ENCODE measurements around the gene ASAP3. TPM values are rescaled to one million over a fixed set of nuclear protein-coding genes. Genes with fewer than 3 reads are reported as not detected.

ASAP3 gene
- total and polyA plus RNA-seq, 2 experiments from 2014 or later, result 13.9 to 27.3 TPM

DNA sequence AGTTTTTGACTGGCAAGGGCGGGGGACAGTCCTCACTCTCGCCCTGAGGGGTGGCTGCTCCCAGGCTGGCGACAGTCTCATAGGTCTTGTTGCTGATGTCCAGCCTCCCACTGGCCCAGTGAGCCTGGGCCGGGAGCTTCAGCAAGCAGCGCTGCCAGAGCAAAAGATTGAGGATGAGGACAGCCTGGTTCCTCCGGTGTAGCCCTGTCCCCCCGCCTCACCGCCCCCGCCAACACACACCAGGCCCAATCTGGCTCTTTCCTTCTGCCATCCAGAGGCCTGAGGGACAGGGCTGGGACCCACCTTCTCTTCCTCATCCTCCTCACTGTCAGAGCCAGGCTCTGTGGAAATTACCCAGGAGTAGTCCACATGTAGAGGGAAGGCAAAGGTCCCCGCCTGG lies 50.9 kb downstream of the ASAP3 start:
- 90 to 91% methylated on average over 6 to 8 of the region's 10 CpGs for WGBS, 2 experiments (ENCODE audit: low coverage in 1 of 2, low lambda C conversion rate in 2 of 2, missing lambda C conversion rate in 2 of 2)

DNA sequence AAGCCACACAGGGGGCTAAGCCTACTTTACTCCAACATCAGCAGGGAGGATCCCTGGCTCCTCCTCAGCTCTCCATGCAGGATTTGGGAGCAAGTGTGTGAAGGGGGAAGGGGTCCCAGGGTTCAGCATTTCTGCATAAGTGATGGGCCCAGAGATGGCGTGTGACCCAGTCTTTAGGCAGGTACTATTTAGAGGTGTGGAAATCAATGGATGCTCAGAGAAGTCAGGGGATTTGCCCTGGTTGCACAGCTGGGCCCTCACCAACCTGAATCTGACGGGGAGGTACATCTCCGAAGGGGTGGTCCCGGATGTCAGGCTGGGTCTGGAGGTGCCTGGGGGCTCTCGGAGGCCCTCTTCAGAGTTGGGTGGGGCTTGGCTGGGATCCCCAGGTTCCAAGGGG lies 52.5 kb downstream of the ASAP3 start:
- H3K27me3 ChIP-seq (replicated peaks; ENCODE audit: insufficient read depth), result no peaks in the 10 kb centered on the region
- H4K20me1 ChIP-seq (ENCODE audit: insufficient read depth), result no peaks in the 10 kb centered on the region
- no peak overlapping the region for H3K27ac ChIP-seq
- no peaks in the 10 kb centered on the region for H3K9me3 ChIP-seq (ENCODE audit: low read depth)
- peaks cover 11% of the 10 kb centered on the region; the same call in 1 of the 2 replicates for H3K36me3 ChIP-seq (ENCODE audit: low read depth)
- no peaks in the 10 kb centered on the region for H3K79me2 ChIP-seq (ENCODE audit: insufficient read depth)
- DNase-seq, result no peak
- in situ Hi-C loops (cut with MboI), result no loop called here
- H3K9me2 ChIP-seq (ENCODE audit: insufficient read depth), result no peaks in the 10 kb centered on the region
- H3F3A ChIP-seq (ENCODE audit: insufficient read depth), result no peaks in the 10 kb centered on the region
- H3K9ac ChIP-seq, result no peak overlapping the region
- H3K4me1 ChIP-seq (ENCODE audit: insufficient read depth), result no peaks in the 10 kb centered on the region
- no peak overlapping the region for H2AFZ ChIP-seq
- no peak for TF ChIP-seq EZH2phosphoT487 (IDR thresholded peaks at IDR 0.05; ENCODE audit: insufficient read depth, low read depth)
- no peak for TF ChIP-seq EZH2 (IDR thresholded peaks at IDR 0.05; ENCODE audit: insufficient read depth, poor library complexity, severe bottlenecking)
- no peak overlapping the region for H3K4me3 ChIP-seq
- no peak overlapping the region for H3K4me2 ChIP-seq (ENCODE audit: unreplicated experiment)
- WGBS, 2 experiments (ENCODE audit: low coverage in 1 of 2, low lambda C conversion rate in 2 of 2, missing lambda C conversion rate in 2 of 2), result 78 to 80% methylated on average over 5 of the region's 5 CpGs

More for the DNA sequence above, 50.9 kb downstream of the ASAP3 start:
- no peak overlapping the region for H3K4me2 ChIP-seq (ENCODE audit: unreplicated experiment)
- H3K27ac ChIP-seq, result no peak overlapping the region
- DNase-seq, result no peak
- H3K9ac ChIP-seq, result no peak overlapping the region
- no peak overlapping the region for H3K4me3 ChIP-seq
- peaks cover 11% of the 10 kb centered on the region; the same call in 1 of the 2 replicates for H3K36me3 ChIP-seq (ENCODE audit: low read depth)
- H3F3A ChIP-seq (ENCODE audit: insufficient read depth), result no peaks in the 10 kb centered on the region
- H3K79me2 ChIP-seq (ENCODE audit: insufficient read depth), result no peaks in the 10 kb centered on the region
- H3K9me3 ChIP-seq (ENCODE audit: low read depth), result no peaks in the 10 kb centered on the region
- H3K27me3 ChIP-seq (replicated peaks; ENCODE audit: insufficient read depth), result no peaks in the 10 kb centered on the region
- H4K20me1 ChIP-seq (ENCODE audit: insufficient read depth), result no peaks in the 10 kb centered on the region
- H3K9me2 ChIP-seq (ENCODE audit: insufficient read depth), result no peaks in the 10 kb centered on the region
- no peak overlapping the region for H2AFZ ChIP-seq
- TF ChIP-seq EZH2phosphoT487 (IDR thresholded peaks at IDR 0.05; ENCODE audit: insufficient read depth, low read depth) (no peak), EZH2 (IDR thresholded peaks at IDR 0.05; ENCODE audit: insufficient read depth, poor library complexity, severe bottlenecking) (no peak)
- in situ Hi-C loops (cut with MboI), result no loop called here
- H3K4me1 ChIP-seq (ENCODE audit: insufficient read depth), result no peaks in the 10 kb centered on the region

DNA sequence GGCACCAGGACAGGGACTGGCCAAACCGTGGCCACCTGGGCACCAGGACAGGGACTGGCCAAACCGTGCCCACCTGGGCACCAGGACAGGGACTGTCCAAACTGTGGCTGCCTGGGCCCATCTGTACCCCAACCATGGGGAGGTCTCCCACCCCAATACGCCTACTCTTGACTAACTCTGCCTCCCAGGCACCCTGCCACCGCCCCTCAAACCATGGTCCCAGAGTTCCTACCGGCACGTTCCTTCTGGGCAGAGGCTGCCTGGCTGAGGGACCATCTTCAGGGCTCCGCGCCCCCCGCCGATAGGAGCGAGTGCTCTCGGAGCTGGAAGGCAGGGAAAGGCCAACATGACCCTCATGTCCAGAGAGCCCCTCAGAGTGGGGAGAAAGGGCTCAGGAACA lies 53.2 kb downstream of the ASAP3 start:
- Histone ChIP-seq H3K4me3 (no peak overlapping the region), H3K4me1 (ENCODE audit: insufficient read depth) (no peaks in the 10 kb centered on the region), H3K27ac (no peak overlapping the region), H3K27me3 (replicated peaks; ENCODE audit: insufficient read depth) (no peaks in the 10 kb centered on the region), H3F3A (ENCODE audit: insufficient read depth) (no peaks in the 10 kb centered on the region), H3K9me2 (ENCODE audit: insufficient read depth) (no peaks in the 10 kb centered on the region), H3K4me2 (ENCODE audit: unreplicated experiment) (no peak overlapping the region), H3K9ac (no peak overlapping the region), H3K79me2 (ENCODE audit: insufficient read depth) (no peaks in the 10 kb centered on the region), H3K36me3 (ENCODE audit: low read depth) (peaks cover 11% of the 10 kb centered on the region; the same call in 1 of the 2 replicates), H4K20me1 (ENCODE audit: insufficient read depth) (no peaks in the 10 kb centered on the region), H3K9me3 (ENCODE audit: low read depth) (no peaks in the 10 kb centered on the region), H2AFZ (no peak overlapping the region)
- WGBS, 2 experiments (ENCODE audit: low coverage in 1 of 2, low lambda C conversion rate in 2 of 2, missing lambda C conversion rate in 2 of 2), result 95 to 96% methylated on average over 12 of the region's 12 CpGs
- TF ChIP-seq EZH2phosphoT487 (IDR thresholded peaks at IDR 0.05; ENCODE audit: insufficient read depth, low read depth), result no peak
- TF ChIP-seq EZH2 (IDR thresholded peaks at IDR 0.05; ENCODE audit: insufficient read depth, poor library complexity, severe bottlenecking), result no peak
- no peak for DNase-seq
- in situ Hi-C loops (cut with MboI), result no loop called here

DNA sequence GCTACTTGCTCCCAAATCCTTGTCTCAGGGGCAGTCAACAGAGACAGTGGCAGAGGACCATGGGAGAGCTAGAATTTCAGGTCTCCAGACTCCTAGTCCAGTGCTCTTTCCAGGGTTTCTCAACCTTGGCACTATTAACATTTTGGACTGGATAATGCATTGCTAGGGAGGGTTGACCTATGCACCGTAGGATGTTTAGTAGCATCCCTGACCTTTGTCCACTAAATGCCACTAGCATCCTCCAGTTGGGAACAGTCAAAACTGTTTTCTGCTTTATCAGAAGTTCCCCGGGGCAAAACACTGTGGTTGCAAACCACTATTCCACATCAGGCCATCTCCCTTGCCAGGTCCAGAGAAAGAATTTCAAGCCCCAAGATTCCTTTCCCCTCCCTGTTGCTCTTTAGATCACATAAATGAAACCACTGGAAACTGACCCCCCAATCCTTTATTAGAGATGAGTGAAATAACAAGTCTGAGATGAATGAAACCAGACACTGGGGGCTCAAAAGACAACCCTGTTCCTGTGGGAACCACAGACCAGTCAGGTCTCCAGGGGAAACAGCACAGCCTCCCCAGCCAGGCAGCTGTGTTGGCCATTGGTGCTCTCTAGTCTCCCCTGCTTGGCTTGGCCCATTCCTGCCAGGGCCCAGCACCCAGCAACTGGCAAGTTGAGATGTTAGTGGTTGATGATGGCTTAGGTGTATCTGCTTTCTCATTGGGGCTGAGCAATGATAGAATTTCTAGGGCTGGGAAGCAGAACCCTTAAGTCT lies 55.7 kb downstream of the ASAP3 start:
- Histone ChIP-seq H4K20me1 (ENCODE audit: insufficient read depth) (no peaks in the 10 kb centered on the region), H3K27ac (no peak overlapping the region), H3F3A (ENCODE audit: insufficient read depth) (peaks cover 2% of the 10 kb centered on the region; the same call in 1 of the 2 replicates), H3K27me3 (replicated peaks; ENCODE audit: insufficient read depth) (no peaks in the 10 kb centered on the region), H3K36me3 (ENCODE audit: low read depth) (0 out of 2 replicates have a peak, but pooled peaks cover 5% of the 10 kb centered on the region), H3K4me3 (no peak overlapping the region), H3K79me2 (ENCODE audit: insufficient read depth) (no peaks in the 10 kb centered on the region), H3K4me1 (ENCODE audit: insufficient read depth) (0 out of 2 replicates have a peak, but pooled peaks cover 1% of the 10 kb centered on the region), H2AFZ (no peak overlapping the region), H3K9ac (no peak overlapping the region), H3K9me3 (ENCODE audit: low read depth) (no peaks in the 10 kb centered on the region), H3K9me2 (ENCODE audit: insufficient read depth) (no peaks in the 10 kb centered on the region), H3K4me2 (ENCODE audit: unreplicated experiment) (no peak overlapping the region)
- in situ Hi-C loops (cut with MboI), result no loop called here
- no peak for TF ChIP-seq EZH2phosphoT487 (IDR thresholded peaks at IDR 0.05; ENCODE audit: insufficient read depth, low read depth)
- no peak for TF ChIP-seq EZH2 (IDR thresholded peaks at IDR 0.05; ENCODE audit: insufficient read depth, poor library complexity, severe bottlenecking)
- no peak for DNase-seq
- 96 to 100% methylated on average over 2 of the region's 2 CpGs for WGBS, 2 experiments (ENCODE audit: low coverage in 1 of 2, low lambda C conversion rate in 2 of 2, missing lambda C conversion rate in 2 of 2)

All from GM23248 (cell line).